Right lobe of liver (tissue), 6 donors: ENCODE data around the gene PLCZ1. TPM values are rescaled to one million over a fixed set of nuclear protein-coding genes. Genes with fewer than 3 reads are reported as not detected.
"Not testable (repeated sequence)": the region's sequence is repeated elsewhere in the genome, so short reads cannot be mapped to it uniquely, and the experiment has no call there.

Experiments used
- ATAC-seq, 4 donors: fragments of 200-7000 bp; cut with Tn5 transposase; one replicate each; pipeline ENCODE4 v1.9.1; 2020; ENCODE audit warnings: mild to moderate bottlenecking in 4 of 4, moderate library complexity in 4 of 4
- DNase-seq, 3 donors: peaks; one replicate each; pipeline ENCODE4 v3.0.0-alpha.2; 2020
- H3K27ac ChIP-seq, 3 donors: fragments of 200-600 bp; one replicate each; pipeline ENCODE4 v1.8.0; 2022
- H3K27me3 ChIP-seq, 2 donors: fragments of 200-600 bp; one replicate each; pipeline ENCODE4 v1.8.0; 2022
- H3K36me3 ChIP-seq, 4 donors: fragments of 200-600 bp; sonication (generic) in 1 of 4; one replicate each; pipeline versions ENCODE4 v1.5.1 to v1.8.0; 2017 to 2022; ENCODE audit warnings: control low read depth in 1 of 4
- H3K4me1 ChIP-seq, 4 donors: fragments of 200-600 bp; sonication (generic) in 1 of 4; one replicate each; pipeline versions ENCODE4 v1.5.1 to v1.8.0; 2017 to 2022; ENCODE audit warnings: control low read depth in 1 of 4
- H3K4me3 ChIP-seq, 3 donors: fragments of 200-600 bp; one replicate each; pipeline ENCODE4 v1.8.0; 2022
- H3K9me3 ChIP-seq, 4 donors: fragments of 200-600 bp; sonication (generic) in 1 of 4; one replicate each; pipeline versions ENCODE4 v1.5.1 to v1.8.0; 2017 to 2022; ENCODE audit warnings: control low read depth in 1 of 4
- POLR2A ChIP-seq: fragments of 450-650 bp; IDR thresholded peaks from one replicate; pipeline ENCODE4 v1.6.1; 2017; ENCODE audit warnings: antibody characterized with exemption, mild to moderate bottlenecking
- WGBS: methylation state at CpG from one replicate; pipeline ENCODE4 v1.1.6; 2018; ENCODE audit warnings: low coverage, low lambda C conversion rate; ENCODE audit not compliant: insufficient coverage; ENCODE audit errors: missing lambda C conversion rate; 5-methylcytosine and 5-hydroxymethylcytosine counted together
- intact Hi-C, 2 donors: fragments of 100-400 bp; cut with DNase I; formaldehyde crosslinking; loops; one replicate each; pipeline versions ENCODE4 v1.11.2 to v1.14.1; 2022
- total RNA-seq, 6 experiments: library from RNA; depleted of rRNA in 2 of 6; stranded (reverse); fragments of >200 nt in 2 of 6; fragmentation: NEBNext Ultra II Directional in 3 of 6; extraction: Animal tissue kit (Norgen Biotek cat#: 25700) in 3 of 6; gene quantifications; one replicate each; pipeline versions ENCODE4 v1.1.0 to v1.2.4, GENCODE V29; 2016 to 2023
- TF ChIP-seq, protein P1 (sequence below), 4 donors: fragments of 200-600 bp in 3 of 4; fragments of 450-650 bp in 1 of 4; IDR thresholded peaks; one replicate each; pipeline versions ENCODE4 v1.5.1 to v1.8.0; 2016 to 2022; ENCODE audit warnings: antibody characterized with exemption in 4 of 4, mild to moderate bottlenecking in 2 of 4
- donor health status: DM: no; HTN: yes; CAD: no.
- donor health status: DM: no; HTN: no; CAD: no.
- donor health status: DM: no; HTN: no; CAD: no.
- donor health status: DM: no; HTN: yes; CAD: no.
- donor health status: DM: no; HTN: yes; CAD: no.

Gene PLCZ1
- total RNA-seq, 6 experiments from 2014 or later: not detected

DNA sequence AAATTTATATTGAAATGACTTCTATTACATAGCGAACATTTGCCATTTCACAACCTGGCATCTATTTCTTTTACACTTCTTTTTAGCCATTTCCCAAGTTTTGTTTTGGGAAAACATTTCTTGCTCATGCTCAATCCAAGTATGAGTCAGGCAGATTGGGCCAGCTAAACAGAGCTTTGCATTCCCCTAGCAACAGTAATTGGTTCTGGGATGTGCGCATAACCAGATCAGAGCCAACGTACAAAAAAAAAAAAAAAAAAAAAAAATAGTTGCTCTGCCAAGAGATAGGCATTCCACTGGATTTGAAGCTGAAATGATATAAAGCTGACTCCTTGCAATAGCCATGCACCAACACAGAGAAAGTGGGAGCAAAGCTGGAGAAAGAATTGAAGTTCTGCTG, 37.5 kb downstream of the PLCZ1 start:
- ATAC-seq (peak in 1 of 4 donors; percentile 16), DNase-seq (no peak)
- no peak overlapping the region for H3K4me3 ChIP-seq
- intact Hi-C loops: no loop called here
- H3K4me1 ChIP-seq: no peaks in the 10 kb centered on the region
- no peaks in the 10 kb centered on the region for H3K9me3 ChIP-seq
- no peak for TF ChIP-seq POLR2A
- TF ChIP-seq, protein P1, sequence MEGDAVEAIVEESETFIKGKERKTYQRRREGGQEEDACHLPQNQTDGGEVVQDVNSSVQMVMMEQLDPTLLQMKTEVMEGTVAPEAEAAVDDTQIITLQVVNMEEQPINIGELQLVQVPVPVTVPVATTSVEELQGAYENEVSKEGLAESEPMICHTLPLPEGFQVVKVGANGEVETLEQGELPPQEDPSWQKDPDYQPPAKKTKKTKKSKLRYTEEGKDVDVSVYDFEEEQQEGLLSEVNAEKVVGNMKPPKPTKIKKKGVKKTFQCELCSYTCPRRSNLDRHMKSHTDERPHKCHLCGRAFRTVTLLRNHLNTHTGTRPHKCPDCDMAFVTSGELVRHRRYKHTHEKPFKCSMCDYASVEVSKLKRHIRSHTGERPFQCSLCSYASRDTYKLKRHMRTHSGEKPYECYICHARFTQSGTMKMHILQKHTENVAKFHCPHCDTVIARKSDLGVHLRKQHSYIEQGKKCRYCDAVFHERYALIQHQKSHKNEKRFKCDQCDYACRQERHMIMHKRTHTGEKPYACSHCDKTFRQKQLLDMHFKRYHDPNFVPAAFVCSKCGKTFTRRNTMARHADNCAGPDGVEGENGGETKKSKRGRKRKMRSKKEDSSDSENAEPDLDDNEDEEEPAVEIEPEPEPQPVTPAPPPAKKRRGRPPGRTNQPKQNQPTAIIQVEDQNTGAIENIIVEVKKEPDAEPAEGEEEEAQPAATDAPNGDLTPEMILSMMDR (IDR thresholded peaks at IDR 0.05): no peak
- H3K27ac ChIP-seq: no peak overlapping the region
- no peaks in the 10 kb centered on the region for H3K36me3 ChIP-seq
- no peaks in the 10 kb centered on the region for H3K27me3 ChIP-seq
- WGBS: 63% methylated on average over 3 of the region's 3 CpGs

- no peaks in the 10 kb centered on the region for H3K9me3 ChIP-seq
- H3K27ac ChIP-seq: no peak overlapping the region
- no peak for ATAC-seq
- H3K4me3 ChIP-seq: no peak overlapping the region
- intact Hi-C loops: no loop called here
- H3K36me3 ChIP-seq: no peaks in the 10 kb centered on the region
- no peak for TF ChIP-seq POLR2A
- TF ChIP-seq, protein P1 (IDR thresholded peaks at IDR 0.05): no peak
- no peak for DNase-seq
- no peaks in the 10 kb centered on the region for H3K27me3 ChIP-seq
- H3K4me1 ChIP-seq: no peaks in the 10 kb centered on the region
These were observed 40.7 kb downstream of the PLCZ1 start for GRCh38 chr12:18696971-18697602.

DNA sequence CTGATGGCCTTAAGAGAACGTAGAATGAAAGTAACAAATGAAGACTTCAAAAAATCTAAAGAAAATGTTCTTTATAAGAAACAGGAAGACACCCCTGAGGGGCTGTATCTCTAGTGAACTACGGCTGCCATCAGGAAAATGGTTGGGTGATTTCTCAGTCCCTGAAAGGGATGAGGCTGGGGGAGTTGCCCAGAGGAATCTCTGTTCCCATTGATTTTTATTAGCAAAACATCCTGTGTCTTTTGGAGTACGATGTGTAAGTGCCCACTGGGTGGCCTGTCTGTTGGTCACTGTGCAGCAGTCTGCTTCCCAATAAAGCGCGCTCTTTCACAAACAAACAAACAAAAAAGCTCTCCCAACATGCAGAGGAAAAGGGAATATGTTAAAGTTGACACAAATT, 43.8 kb downstream of the PLCZ1 start:
- H3K4me1 ChIP-seq, intact Hi-C loops, H3K9me3 ChIP-seq, DNase-seq, H3K36me3 ChIP-seq, H3K4me3 ChIP-seq, ATAC-seq, H3K27me3 ChIP-seq, H3K27ac ChIP-seq: not testable (repeated sequence)
- 77% methylated on average over 5 of the region's 5 CpGs for WGBS

- intact Hi-C loops: no loop called here
- no peak for DNase-seq
- H3K4me3 ChIP-seq: no peak overlapping the region
- H3K9me3 ChIP-seq: no peaks in the 10 kb centered on the region
- no peaks in the 10 kb centered on the region for H3K36me3 ChIP-seq
- TF ChIP-seq, protein P1 (IDR thresholded peaks at IDR 0.05): no peak
- no peak for TF ChIP-seq POLR2A
- 96% methylated on average over 4 of the region's 4 CpGs for WGBS
- no peaks in the 10 kb centered on the region for H3K27me3 ChIP-seq
- H3K4me1 ChIP-seq: no peaks in the 10 kb centered on the region
- no peak overlapping the region for H3K27ac ChIP-seq
- no peak for ATAC-seq
These were observed 47.2 kb downstream of the PLCZ1 start for GRCh38 chr12:18690653-18691052.

- H3K4me1 ChIP-seq: no peaks in the 10 kb centered on the region
- no peak overlapping the region for H3K27ac ChIP-seq
- no peak for TF ChIP-seq POLR2A
- TF ChIP-seq, protein P1 (IDR thresholded peaks at IDR 0.05): no peak
- DNase-seq: no peak
- WGBS: 65% methylated on average over 3 of the region's 3 CpGs
- intact Hi-C loops: no loop called here
- ATAC-seq: no peak
- no peaks in the 10 kb centered on the region for H3K36me3 ChIP-seq
- H3K9me3 ChIP-seq: no peaks in the 10 kb centered on the region
- no peaks in the 10 kb centered on the region for H3K27me3 ChIP-seq
- no peak overlapping the region for H3K4me3 ChIP-seq
These were observed 48.0 kb downstream of the PLCZ1 start for GRCh38 chr12:18689771-18690170.
